HEK293 (cell line): ENCODE measurements around the gene LAMB4.

Experiments used
- EGR2 ChIP-seq: fragments of 450-650 bp; formaldehyde crosslinking; IDR thresholded peaks from 2 replicates; pipeline ENCODE4 v1.5.1; 2016; ENCODE audit warnings: low read depth, missing biosample characterization, missing genetic modification characterization
- FEZF1 ChIP-seq: fragments of 450-650 bp; formaldehyde crosslinking; IDR thresholded peaks from 2 replicates; pipeline ENCODE4 v1.5.1; 2016; ENCODE audit warnings: missing biosample characterization, missing genetic modification characterization
- GFI1B ChIP-seq: fragments of 450-650 bp; formaldehyde crosslinking; IDR thresholded peaks from 2 replicates; pipeline ENCODE4 v1.5.1; 2016; ENCODE audit warnings: missing biosample characterization, missing genetic modification characterization
- KLF1 ChIP-seq: fragments of 450-650 bp; formaldehyde crosslinking; IDR thresholded peaks from 2 replicates; pipeline ENCODE4 v1.5.1; 2016; ENCODE audit warnings: missing biosample characterization, missing genetic modification characterization
- REPIN1 ChIP-seq: fragments of 450-650 bp; formaldehyde crosslinking; IDR thresholded peaks from 2 replicates; pipeline ENCODE4 v1.5.1; 2017; ENCODE audit warnings: missing biosample characterization, missing genetic modification characterization, low read depth
- SCRT1 ChIP-seq: fragments of 450-650 bp; formaldehyde crosslinking; IDR thresholded peaks from 2 replicates; pipeline ENCODE4 v1.5.1; 2016; ENCODE audit warnings: missing biosample characterization, missing genetic modification characterization, borderline replicate concordance
- ZBTB17 ChIP-seq: fragments of 450-650 bp; formaldehyde crosslinking; IDR thresholded peaks from 2 replicates; pipeline ENCODE4 v1.5.1; 2016; ENCODE audit warnings: missing biosample characterization, missing genetic modification characterization
- ZBTB21 ChIP-seq: fragments of 450-650 bp; formaldehyde crosslinking; IDR thresholded peaks from 2 replicates; pipeline ENCODE4 v1.5.1; 2017; ENCODE audit warnings: missing biosample characterization, missing genetic modification characterization
- ZFP3 ChIP-seq: fragments of 450-650 bp; formaldehyde crosslinking; IDR thresholded peaks from 2 replicates; pipeline ENCODE4 v1.5.1; 2016; ENCODE audit warnings: low read depth, missing biosample characterization, missing genetic modification characterization
- ZNF112 ChIP-seq: fragments of 450-650 bp; formaldehyde crosslinking; IDR thresholded peaks from 2 replicates; pipeline ENCODE4 v1.5.0; 2017; ENCODE audit warnings: missing biosample characterization, missing genetic modification characterization
- ZNF133 ChIP-seq: fragments of 450-650 bp; formaldehyde crosslinking; IDR thresholded peaks from 2 replicates; pipeline ENCODE4 v1.5.1; 2016; ENCODE audit warnings: missing biosample characterization, missing genetic modification characterization
- ZNF140 ChIP-seq: fragments of 450-650 bp; formaldehyde crosslinking; IDR thresholded peaks from 2 replicates; pipeline ENCODE4 v1.5.1; 2016; ENCODE audit warnings: missing biosample characterization, missing genetic modification characterization
- ZNF146 ChIP-seq: fragments of 450-650 bp; formaldehyde crosslinking; IDR thresholded peaks from 2 replicates; pipeline ENCODE4 v1.5.1; 2016; ENCODE audit warnings: missing biosample characterization, missing genetic modification characterization
- ZNF174 ChIP-seq: fragments of 450-650 bp; formaldehyde crosslinking; IDR thresholded peaks from 2 replicates; pipeline ENCODE4 v1.5.0; 2017; ENCODE audit warnings: missing biosample characterization, mild to moderate bottlenecking, missing genetic modification characterization
- ZNF214 ChIP-seq: fragments of 450-650 bp; formaldehyde crosslinking; IDR thresholded peaks from 2 replicates; pipeline ENCODE4 v1.5.1; 2017; ENCODE audit warnings: missing biosample characterization, mild to moderate bottlenecking, missing genetic modification characterization, borderline replicate concordance
- ZNF302 ChIP-seq: fragments of 450-650 bp; formaldehyde crosslinking; IDR thresholded peaks from 2 replicates; pipeline ENCODE4 v1.5.1; 2016; ENCODE audit warnings: missing biosample characterization, missing genetic modification characterization, low read depth
- ZNF341 ChIP-seq: fragments of 450-650 bp; formaldehyde crosslinking; IDR thresholded peaks from 2 replicates; pipeline ENCODE4; 2016; ENCODE audit warnings: low read depth, missing biosample characterization, missing genetic modification characterization
- ZNF354C ChIP-seq: fragments of 450-650 bp; formaldehyde crosslinking; IDR thresholded peaks from 2 replicates; pipeline ENCODE4 v1.5.1; 2016; ENCODE audit warnings: missing biosample characterization, missing genetic modification characterization, low read depth, borderline replicate concordance
- ZNF501 ChIP-seq: fragments of 450-650 bp; formaldehyde crosslinking; IDR thresholded peaks from 2 replicates; pipeline ENCODE4 v1.5.1; 2016; ENCODE audit warnings: missing biosample characterization, missing genetic modification characterization
- ZNF558 ChIP-seq: fragments of 450-650 bp; formaldehyde crosslinking; IDR thresholded peaks from 2 replicates; pipeline ENCODE4 v1.5.1; 2016; ENCODE audit warnings: missing biosample characterization, missing genetic modification characterization
- ZNF621 ChIP-seq: fragments of 450-650 bp; formaldehyde crosslinking; IDR thresholded peaks from 2 replicates; pipeline ENCODE4 v1.5.1; 2017; ENCODE audit warnings: missing biosample characterization, missing genetic modification characterization
- ZNF626 ChIP-seq: fragments of 450-650 bp; sonication (Bioruptor Pico); formaldehyde crosslinking; IDR thresholded peaks from 2 replicates; pipeline ENCODE4 v1.5.1; 2018; ENCODE audit warnings: missing biosample characterization, missing genetic modification characterization, inconsistent platforms
- ZNF654 ChIP-seq: fragments of 450-650 bp; formaldehyde crosslinking; IDR thresholded peaks from 2 replicates; pipeline ENCODE4 v1.5.1; 2016; ENCODE audit warnings: low read depth, missing biosample characterization, missing genetic modification characterization
- ZNF776 ChIP-seq: fragments of 450-650 bp; formaldehyde crosslinking; IDR thresholded peaks from 2 replicates; pipeline ENCODE4 v1.5.0; 2017; ENCODE audit warnings: missing biosample characterization, missing genetic modification characterization, borderline replicate concordance
- ZSCAN16 ChIP-seq: fragments of 450-650 bp; formaldehyde crosslinking; IDR thresholded peaks from 2 replicates; pipeline ENCODE4 v1.5.1; 2016; ENCODE audit warnings: missing biosample characterization, missing genetic modification characterization
- TF ChIP-seq, protein P1 (sequence below): fragments of 450-650 bp; formaldehyde crosslinking; IDR thresholded peaks from 2 replicates; pipeline ENCODE4 v1.5.1; 2016; ENCODE audit warnings: missing biosample characterization, missing genetic modification characterization
- TF ChIP-seq, protein P2 (sequence below): fragments of 450-650 bp; formaldehyde crosslinking; IDR thresholded peaks from 2 replicates; pipeline ENCODE4 v1.5.1; 2017; ENCODE audit warnings: missing biosample characterization, missing genetic modification characterization
- TF ChIP-seq, protein P3 (sequence below): fragments of 450-650 bp; formaldehyde crosslinking; IDR thresholded peaks from 2 replicates; pipeline ENCODE4 v1.5.1; 2016; ENCODE audit warnings: missing biosample characterization, missing genetic modification characterization
- TF ChIP-seq, protein P4 (sequence below): fragments of 450-650 bp; formaldehyde crosslinking; conservative IDR thresholded peaks from 2 replicates; pipeline ENCODE4 v1.5.1; 2016; ENCODE audit warnings: low read depth, missing biosample characterization, missing genetic modification characterization

The LAMB4 gene

GRCh38 chr7:108001764-108002725, 128.1 kb downstream of the LAMB4 start (continued):
- TF ChIP-seq, protein P1, sequence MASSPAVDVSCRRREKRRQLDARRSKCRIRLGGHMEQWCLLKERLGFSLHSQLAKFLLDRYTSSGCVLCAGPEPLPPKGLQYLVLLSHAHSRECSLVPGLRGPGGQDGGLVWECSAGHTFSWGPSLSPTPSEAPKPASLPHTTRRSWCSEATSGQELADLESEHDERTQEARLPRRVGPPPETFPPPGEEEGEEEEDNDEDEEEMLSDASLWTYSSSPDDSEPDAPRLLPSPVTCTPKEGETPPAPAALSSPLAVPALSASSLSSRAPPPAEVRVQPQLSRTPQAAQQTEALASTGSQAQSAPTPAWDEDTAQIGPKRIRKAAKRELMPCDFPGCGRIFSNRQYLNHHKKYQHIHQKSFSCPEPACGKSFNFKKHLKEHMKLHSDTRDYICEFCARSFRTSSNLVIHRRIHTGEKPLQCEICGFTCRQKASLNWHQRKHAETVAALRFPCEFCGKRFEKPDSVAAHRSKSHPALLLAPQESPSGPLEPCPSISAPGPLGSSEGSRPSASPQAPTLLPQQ (tag by site-specific recombination): no peak
- no peak for TF ChIP-seq ZBTB17 (tag by site-specific recombination)
- TF ChIP-seq ZNF776 (tag by site-specific recombination): no peak
- TF ChIP-seq ZNF654 (tag by site-specific recombination): no peak
- TF ChIP-seq ZNF501: no peak
- no peak for TF ChIP-seq ZNF621 (tag by site-specific recombination)
- TF ChIP-seq EGR2 (tag by site-specific recombination): no peak
- TF ChIP-seq ZNF214 (tag by site-specific recombination): no peak
- TF ChIP-seq ZNF341 (tag by site-specific recombination): no peak
- 0 out of 2 replicates have a peak, but pooled peaks have one; percentile 19 for TF ChIP-seq KLF1 (tag by site-specific recombination)
- TF ChIP-seq ZNF146 (tag by site-specific recombination): no peak
- no peak for TF ChIP-seq ZNF112 (tag by site-specific recombination)
- no peak for TF ChIP-seq ZNF354C (tag by site-specific recombination)
- TF ChIP-seq, protein P2, sequence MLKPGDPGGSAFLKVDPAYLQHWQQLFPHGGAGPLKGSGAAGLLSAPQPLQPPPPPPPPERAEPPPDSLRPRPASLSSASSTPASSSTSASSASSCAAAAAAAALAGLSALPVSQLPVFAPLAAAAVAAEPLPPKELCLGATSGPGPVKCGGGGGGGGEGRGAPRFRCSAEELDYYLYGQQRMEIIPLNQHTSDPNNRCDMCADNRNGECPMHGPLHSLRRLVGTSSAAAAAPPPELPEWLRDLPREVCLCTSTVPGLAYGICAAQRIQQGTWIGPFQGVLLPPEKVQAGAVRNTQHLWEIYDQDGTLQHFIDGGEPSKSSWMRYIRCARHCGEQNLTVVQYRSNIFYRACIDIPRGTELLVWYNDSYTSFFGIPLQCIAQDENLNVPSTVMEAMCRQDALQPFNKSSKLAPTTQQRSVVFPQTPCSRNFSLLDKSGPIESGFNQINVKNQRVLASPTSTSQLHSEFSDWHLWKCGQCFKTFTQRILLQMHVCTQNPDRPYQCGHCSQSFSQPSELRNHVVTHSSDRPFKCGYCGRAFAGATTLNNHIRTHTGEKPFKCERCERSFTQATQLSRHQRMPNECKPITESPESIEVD (tag by site-specific recombination): no peak
- no peak for TF ChIP-seq ZNF133
- TF ChIP-seq, protein P3, sequence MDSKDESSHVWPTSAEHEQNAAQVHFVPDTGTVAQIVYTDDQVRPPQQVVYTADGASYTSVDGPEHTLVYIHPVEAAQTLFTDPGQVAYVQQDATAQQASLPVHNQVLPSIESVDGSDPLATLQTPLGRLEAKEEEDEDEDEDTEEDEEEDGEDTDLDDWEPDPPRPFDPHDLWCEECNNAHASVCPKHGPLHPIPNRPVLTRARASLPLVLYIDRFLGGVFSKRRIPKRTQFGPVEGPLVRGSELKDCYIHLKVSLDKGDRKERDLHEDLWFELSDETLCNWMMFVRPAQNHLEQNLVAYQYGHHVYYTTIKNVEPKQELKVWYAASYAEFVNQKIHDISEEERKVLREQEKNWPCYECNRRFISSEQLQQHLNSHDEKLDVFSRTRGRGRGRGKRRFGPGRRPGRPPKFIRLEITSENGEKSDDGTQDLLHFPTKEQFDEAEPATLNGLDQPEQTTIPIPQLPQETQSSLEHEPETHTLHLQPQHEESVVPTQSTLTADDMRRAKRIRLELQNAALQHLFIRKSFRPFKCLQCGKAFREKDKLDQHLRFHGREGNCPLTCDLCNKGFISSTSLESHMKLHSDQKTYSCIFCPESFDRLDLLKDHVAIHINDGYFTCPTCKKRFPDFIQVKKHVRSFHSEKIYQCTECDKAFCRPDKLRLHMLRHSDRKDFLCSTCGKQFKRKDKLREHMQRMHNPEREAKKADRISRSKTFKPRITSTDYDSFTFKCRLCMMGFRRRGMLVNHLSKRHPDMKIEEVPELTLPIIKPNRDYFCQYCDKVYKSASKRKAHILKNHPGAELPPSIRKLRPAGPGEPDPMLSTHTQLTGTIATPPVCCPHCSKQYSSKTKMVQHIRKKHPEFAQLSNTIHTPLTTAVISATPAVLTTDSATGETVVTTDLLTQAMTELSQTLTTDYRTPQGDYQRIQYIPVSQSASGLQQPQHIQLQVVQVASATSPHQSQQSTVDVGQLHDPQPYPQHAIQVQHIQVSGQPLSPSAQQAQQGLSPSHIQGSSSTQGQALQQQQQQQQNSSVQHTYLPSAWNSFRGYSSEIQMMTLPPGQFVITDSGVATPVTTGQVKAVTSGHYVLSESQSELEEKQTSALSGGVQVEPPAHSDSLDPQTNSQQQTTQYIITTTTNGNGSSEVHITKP (tag by site-specific recombination): no peak
- TF ChIP-seq ZNF140: no peak
- no peak for TF ChIP-seq ZNF558
- TF ChIP-seq SCRT1 (tag by site-specific recombination): no peak
- no peak for TF ChIP-seq ZNF174 (tag by site-specific recombination)
- no peak for TF ChIP-seq ZNF302 (tag by site-specific recombination)
- no peak for TF ChIP-seq ZFP3 (tag by site-specific recombination)
- no peak for TF ChIP-seq ZBTB21 (tag by site-specific recombination)
- no peak for TF ChIP-seq FEZF1 (tag by site-specific recombination)
- TF ChIP-seq, protein P4, sequence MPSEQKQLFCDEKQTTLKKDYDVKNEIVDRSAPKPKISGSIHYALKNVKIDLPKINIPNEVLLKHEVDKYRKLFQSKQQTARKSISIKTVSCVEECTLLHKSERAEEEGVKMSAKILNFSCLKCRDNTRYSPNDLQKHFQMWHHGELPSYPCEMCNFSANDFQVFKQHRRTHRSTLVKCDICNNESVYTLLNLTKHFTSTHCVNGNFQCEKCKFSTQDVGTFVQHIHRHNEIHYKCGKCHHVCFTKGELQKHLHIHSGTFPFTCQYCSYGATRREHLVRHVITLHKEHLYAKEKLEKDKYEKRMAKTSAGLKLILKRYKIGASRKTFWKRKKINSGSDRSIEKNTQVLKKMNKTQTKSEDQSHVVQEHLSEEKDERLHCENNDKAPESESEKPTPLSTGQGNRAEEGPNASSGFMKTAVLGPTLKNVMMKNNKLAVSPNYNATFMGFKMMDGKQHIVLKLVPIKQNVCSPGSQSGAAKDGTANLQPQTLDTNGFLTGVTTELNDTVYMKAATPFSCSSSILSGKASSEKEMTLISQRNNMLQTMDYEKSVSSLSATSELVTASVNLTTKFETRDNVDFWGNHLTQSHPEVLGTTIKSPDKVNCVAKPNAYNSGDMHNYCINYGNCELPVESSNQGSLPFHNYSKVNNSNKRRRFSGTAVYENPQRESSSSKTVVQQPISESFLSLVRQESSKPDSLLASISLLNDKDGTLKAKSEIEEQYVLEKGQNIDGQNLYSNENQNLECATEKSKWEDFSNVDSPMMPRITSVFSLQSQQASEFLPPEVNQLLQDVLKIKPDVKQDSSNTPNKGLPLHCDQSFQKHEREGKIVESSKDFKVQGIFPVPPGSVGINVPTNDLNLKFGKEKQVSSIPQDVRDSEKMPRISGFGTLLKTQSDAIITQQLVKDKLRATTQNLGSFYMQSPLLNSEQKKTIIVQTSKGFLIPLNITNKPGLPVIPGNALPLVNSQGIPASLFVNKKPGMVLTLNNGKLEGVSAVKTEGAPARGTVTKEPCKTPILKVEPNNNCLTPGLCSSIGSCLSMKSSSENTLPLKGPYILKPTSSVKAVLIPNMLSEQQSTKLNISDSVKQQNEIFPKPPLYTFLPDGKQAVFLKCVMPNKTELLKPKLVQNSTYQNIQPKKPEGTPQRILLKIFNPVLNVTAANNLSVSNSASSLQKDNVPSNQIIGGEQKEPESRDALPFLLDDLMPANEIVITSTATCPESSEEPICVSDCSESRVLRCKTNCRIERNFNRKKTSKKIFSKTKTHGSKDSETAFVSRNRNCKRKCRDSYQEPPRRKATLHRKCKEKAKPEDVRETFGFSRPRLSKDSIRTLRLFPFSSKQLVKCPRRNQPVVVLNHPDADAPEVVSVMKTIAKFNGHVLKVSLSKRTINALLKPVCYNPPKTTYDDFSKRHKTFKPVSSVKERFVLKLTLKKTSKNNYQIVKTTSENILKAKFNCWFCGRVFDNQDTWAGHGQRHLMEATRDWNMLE (tag by site-specific recombination): no peak
- no peak for TF ChIP-seq ZNF626 (tag by site-specific recombination)
- no peak for TF ChIP-seq GFI1B (tag by site-specific recombination)
- no peak for TF ChIP-seq ZSCAN16 (tag by site-specific recombination)
- TF ChIP-seq REPIN1 (tag by site-specific recombination): no peak
